ENCODE data around the gene WDR93.

DNA sequence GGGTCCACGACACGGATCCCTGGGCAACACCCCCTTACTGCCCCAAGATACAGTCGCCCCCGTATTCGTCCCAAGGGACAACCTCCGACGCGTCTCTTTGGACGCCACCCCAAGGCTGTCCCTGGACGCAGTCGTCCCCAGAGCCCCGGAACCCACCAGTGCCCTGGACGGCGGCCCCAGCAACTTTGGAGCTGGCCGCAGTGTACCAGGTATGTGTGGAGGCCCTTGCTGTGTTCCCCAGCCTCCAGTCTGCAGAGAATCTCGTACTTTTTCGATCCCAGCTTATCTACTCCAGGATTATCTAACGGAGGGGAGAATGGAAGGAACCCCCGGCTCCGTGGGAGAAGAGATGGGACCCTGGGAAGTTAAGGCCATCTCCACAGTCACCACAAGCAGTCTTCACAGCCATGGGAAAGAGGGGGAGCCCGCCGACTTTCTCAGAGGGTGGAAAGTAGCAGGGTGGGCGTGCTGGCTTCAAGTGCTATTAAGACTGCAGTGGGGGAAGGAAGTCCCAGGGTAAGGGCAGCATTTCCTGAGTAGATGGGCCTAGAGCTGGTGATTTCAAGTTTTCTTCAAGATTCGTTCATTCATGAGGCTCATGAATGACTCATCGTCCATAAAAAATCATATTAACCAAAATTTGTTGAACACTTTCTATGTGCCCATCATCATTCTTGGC is 86.6 kb downstream of the WDR93 start:
- TF ChIP-seq, protein P1, sequence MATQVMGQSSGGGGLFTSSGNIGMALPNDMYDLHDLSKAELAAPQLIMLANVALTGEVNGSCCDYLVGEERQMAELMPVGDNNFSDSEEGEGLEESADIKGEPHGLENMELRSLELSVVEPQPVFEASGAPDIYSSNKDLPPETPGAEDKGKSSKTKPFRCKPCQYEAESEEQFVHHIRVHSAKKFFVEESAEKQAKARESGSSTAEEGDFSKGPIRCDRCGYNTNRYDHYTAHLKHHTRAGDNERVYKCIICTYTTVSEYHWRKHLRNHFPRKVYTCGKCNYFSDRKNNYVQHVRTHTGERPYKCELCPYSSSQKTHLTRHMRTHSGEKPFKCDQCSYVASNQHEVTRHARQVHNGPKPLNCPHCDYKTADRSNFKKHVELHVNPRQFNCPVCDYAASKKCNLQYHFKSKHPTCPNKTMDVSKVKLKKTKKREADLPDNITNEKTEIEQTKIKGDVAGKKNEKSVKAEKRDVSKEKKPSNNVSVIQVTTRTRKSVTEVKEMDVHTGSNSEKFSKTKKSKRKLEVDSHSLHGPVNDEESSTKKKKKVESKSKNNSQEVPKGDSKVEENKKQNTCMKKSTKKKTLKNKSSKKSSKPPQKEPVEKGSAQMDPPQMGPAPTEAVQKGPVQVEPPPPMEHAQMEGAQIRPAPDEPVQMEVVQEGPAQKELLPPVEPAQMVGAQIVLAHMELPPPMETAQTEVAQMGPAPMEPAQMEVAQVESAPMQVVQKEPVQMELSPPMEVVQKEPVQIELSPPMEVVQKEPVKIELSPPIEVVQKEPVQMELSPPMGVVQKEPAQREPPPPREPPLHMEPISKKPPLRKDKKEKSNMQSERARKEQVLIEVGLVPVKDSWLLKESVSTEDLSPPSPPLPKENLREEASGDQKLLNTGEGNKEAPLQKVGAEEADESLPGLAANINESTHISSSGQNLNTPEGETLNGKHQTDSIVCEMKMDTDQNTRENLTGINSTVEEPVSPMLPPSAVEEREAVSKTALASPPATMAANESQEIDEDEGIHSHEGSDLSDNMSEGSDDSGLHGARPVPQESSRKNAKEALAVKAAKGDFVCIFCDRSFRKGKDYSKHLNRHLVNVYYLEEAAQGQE (IDR thresholded peaks at IDR 0.05; ENCODE audit: low read depth): no peak
- TF ChIP-seq EP300 (IDR thresholded peaks at IDR 0.05; ENCODE audit: borderline replicate concordance): no peak
